Uterus (tissue), 4 donors: ENCODE results near the gene JAK2. TPM values are rescaled to one million over a fixed set of nuclear protein-coding genes. Genes with fewer than 3 reads are reported as not detected.

ENCODE experiments used
- DNase-seq, 2 donors: peaks; one replicate each; pipeline ENCODE4 v3.0.0-alpha.2; 2019 to 2020
- H3K27ac ChIP-seq, 2 donors: fragments of 200-600 bp; sonication (generic); 1 replicate in 1 of 2; 2 replicates in 1 of 2; pipeline ENCODE4 v1.5.1; 2016 to 2018
- H3K27me3 ChIP-seq, 2 donors: fragments of 200-600 bp; sonication (generic); one replicate each; pipeline ENCODE4 v1.5.1; 2018 to 2019; ENCODE audit warnings: control low read depth in 1 of 2
- H3K36me3 ChIP-seq, 2 donors: fragments of 200-600 bp; sonication (generic); one replicate each; pipeline ENCODE4 v1.5.1; 2019; ENCODE audit warnings: control low read depth in 1 of 2
- H3K4me1 ChIP-seq, 2 donors: fragments of 200-600 bp; sonication (generic); one replicate each; pipeline ENCODE4 v1.5.1; 2018 to 2019; ENCODE audit warnings: control low read depth in 1 of 2
- H3K4me3 ChIP-seq, 2 donors: fragments of 200-600 bp; sonication (generic); 1 replicate in 1 of 2; 2 replicates in 1 of 2; pipeline ENCODE4 v1.5.1; 2018 to 2019; ENCODE audit warnings: mild to moderate bottlenecking in 1 of 2
- H3K9me3 ChIP-seq, 2 donors: fragments of 200-600 bp; sonication (generic); one replicate each; pipeline ENCODE4 v1.5.1; 2019; ENCODE audit warnings: control low read depth in 1 of 2
- POLR2A ChIP-seq, 2 donors: fragments of 450-650 bp; IDR thresholded peaks; one replicate each; pipeline ENCODE4 v1.6.1; 2016; ENCODE audit warnings: antibody characterized with exemption in 2 of 2, mild to moderate bottlenecking in 1 of 2, moderate library complexity in 1 of 2
- intact Hi-C: fragments of 100-400 bp; cut with DNase I; formaldehyde crosslinking; loops from one replicate; pipeline ENCODE4 v1.15.1; 2023; ENCODE audit warnings: low total_unique reads
- total RNA-seq, 4 donors: library from RNA; depleted of rRNA in 3 of 4; stranded (reverse); fragments of >200 nt in 3 of 4; gene quantifications; one replicate each; pipeline versions ENCODE4 v1.1.0 to v1.2.4, GENCODE V29; 2014 to 2023
- TF ChIP-seq, protein P1 (sequence below), 4 experiments: fragments of 200-600 bp in 2 of 4; fragments of 450-650 bp in 2 of 4; sonication (generic) in 2 of 4; IDR thresholded peaks; one replicate each; pipeline ENCODE4 v1.5.1; 2016 to 2019; ENCODE audit warnings: antibody characterized with exemption in 4 of 4, mild to moderate bottlenecking in 2 of 4, moderate library complexity in 1 of 4
- donor health status: DM: yes; HTN: yes; CAD: no.

Gene JAK2
- total RNA-seq, 4 donors from 2014 or later = 12.8 to 47.1 (median 26.5) TPM

DNA sequence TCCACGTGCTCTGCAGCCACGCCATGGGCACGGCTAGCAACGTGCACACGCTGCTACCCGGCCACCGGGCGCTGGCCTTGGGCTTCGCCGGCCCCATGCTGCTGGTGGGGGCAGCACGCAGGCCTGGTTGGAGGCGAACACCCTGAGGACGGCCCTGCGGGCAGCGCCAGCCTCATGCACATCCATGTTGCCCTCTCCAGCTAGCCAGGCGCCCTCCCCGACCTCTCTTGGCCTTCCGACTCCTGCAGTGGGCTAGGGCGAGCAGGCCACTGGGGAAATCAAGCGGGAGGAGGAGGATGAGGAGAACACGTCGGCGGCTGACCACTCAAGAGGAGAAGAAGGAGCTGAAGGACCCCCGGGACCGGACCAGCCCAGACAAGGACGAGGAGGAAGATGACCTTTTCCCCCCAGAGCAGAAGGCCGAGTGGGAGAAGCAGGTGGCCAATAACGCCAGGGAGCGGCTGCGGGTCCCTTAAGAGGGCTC lies 127.1 kb downstream of the JAK2 start:
- intact Hi-C loops = no loop called here
- no peaks in the 10 kb centered on the region for H3K9me3 ChIP-seq
- no peak for TF ChIP-seq POLR2A (IDR thresholded peaks at IDR 0.05)
- TF ChIP-seq, protein P1, sequence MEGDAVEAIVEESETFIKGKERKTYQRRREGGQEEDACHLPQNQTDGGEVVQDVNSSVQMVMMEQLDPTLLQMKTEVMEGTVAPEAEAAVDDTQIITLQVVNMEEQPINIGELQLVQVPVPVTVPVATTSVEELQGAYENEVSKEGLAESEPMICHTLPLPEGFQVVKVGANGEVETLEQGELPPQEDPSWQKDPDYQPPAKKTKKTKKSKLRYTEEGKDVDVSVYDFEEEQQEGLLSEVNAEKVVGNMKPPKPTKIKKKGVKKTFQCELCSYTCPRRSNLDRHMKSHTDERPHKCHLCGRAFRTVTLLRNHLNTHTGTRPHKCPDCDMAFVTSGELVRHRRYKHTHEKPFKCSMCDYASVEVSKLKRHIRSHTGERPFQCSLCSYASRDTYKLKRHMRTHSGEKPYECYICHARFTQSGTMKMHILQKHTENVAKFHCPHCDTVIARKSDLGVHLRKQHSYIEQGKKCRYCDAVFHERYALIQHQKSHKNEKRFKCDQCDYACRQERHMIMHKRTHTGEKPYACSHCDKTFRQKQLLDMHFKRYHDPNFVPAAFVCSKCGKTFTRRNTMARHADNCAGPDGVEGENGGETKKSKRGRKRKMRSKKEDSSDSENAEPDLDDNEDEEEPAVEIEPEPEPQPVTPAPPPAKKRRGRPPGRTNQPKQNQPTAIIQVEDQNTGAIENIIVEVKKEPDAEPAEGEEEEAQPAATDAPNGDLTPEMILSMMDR (IDR thresholded peaks at IDR 0.05) = no peak
- H3K4me3 ChIP-seq = no peak overlapping the region
- no peaks in the 10 kb centered on the region for H3K4me1 ChIP-seq
- H3K36me3 ChIP-seq = no peaks in the 10 kb centered on the region
- DNase-seq = no peak
- no peak overlapping the region for H3K27ac ChIP-seq
- H3K27me3 ChIP-seq = no peaks in the 10 kb centered on the region

DNA sequence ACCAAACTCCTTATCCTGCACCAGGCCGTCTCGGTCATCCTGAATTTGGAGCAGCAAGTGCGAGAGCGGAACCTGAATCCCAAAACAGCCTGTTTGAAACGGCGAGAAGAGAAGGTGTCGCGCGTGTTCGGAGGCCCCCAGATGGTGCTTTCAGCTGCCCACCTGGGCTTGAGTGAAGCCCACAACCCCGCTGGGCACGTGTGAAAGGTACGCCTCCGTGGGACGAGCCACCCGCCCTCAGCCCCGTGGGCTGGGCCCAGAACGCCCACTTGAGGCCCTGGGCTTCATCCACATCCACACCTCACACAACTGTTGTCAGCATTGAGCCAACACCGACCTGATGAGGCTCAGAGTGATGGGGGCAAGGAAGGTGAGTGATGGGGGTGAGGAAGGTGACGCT lies 127.6 kb downstream of the JAK2 start:
- Histone ChIP-seq H3K36me3 (no peaks in the 10 kb centered on the region), H3K4me3 (no peak overlapping the region), H3K4me1 (no peaks in the 10 kb centered on the region), H3K27me3 (no peaks in the 10 kb centered on the region), H3K9me3 (no peaks in the 10 kb centered on the region), H3K27ac (no peak overlapping the region)
- intact Hi-C loops = no loop called here
- TF ChIP-seq, protein P1 (IDR thresholded peaks at IDR 0.05) = no peak
- no peak for TF ChIP-seq POLR2A (IDR thresholded peaks at IDR 0.05)
- no peak for DNase-seq

DNA sequence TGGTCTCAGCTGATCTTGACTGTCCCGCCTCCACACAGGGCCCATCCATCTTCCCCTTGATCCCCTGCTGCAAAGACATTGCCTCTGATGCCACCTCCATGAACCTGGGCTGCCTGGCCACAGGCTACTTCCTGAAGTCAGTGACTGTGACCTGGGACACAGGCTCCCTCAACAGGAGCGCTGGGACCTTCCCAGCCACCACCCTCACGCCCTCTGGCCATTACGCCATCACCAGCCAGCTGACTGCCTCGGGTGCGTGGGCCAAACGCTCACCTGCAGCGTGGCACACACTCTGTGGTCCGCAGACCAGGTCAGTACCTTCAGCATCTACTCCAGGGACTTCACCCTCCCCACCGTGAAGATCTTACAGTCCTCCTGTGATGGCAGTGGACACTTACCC lies 128.5 kb downstream of the JAK2 start:
- no peak for DNase-seq
- no peak overlapping the region for H3K27ac ChIP-seq
- H3K36me3 ChIP-seq = no peaks in the 10 kb centered on the region
- intact Hi-C loops = no loop called here
- H3K27me3 ChIP-seq = no peaks in the 10 kb centered on the region
- no peak overlapping the region for H3K4me3 ChIP-seq
- H3K9me3 ChIP-seq = no peaks in the 10 kb centered on the region
- TF ChIP-seq, protein P1 (IDR thresholded peaks at IDR 0.05) = no peak
- no peak for TF ChIP-seq POLR2A (IDR thresholded peaks at IDR 0.05)
- no peaks in the 10 kb centered on the region for H3K4me1 ChIP-seq

DNA sequence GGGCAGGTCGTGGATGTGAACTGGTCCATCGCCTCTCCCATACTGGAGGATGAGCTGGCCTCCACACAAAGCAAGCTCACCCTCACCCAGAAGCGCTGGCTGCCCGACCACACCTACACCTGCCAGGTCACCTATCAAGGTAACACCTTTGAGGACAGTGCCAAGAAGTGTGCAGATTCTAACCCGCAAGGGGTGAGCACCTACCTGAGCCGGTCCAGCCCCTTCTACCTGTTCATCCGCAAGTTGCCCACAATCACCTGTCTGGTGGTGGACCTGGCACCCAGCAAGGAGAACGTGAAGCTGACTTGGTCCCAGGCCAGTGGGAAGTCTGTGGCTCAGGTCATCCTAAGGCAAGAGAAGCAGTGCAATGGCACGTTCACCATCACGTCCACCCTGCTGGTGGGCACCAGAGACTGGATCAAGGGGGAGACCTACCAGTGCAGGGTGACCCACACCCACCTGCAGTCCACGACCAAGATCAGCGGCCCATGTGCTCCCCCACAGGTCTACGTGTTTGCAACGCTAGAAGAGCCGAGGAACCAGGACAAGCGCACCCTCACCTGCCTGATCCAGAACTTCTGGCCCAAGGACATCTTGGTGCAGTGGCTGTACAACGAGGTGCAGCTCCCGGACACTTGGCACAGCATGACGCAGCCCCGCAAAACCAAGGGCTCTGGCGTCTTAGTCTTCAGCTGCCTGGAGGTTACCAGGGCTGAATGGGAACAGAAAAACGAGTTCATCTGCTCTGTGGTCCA lies 129.1 kb downstream of the JAK2 start:
- intact Hi-C loops = no loop called here
- Histone ChIP-seq H3K4me1 (no peaks in the 10 kb centered on the region), H3K4me3 (no peak overlapping the region), H3K36me3 (no peaks in the 10 kb centered on the region), H3K27ac (no peak overlapping the region), H3K27me3 (no peaks in the 10 kb centered on the region), H3K9me3 (no peaks in the 10 kb centered on the region)
- TF ChIP-seq, protein P1 (IDR thresholded peaks at IDR 0.05) = no peak
- no peak for TF ChIP-seq POLR2A (IDR thresholded peaks at IDR 0.05)
- no peak for DNase-seq

DNA sequence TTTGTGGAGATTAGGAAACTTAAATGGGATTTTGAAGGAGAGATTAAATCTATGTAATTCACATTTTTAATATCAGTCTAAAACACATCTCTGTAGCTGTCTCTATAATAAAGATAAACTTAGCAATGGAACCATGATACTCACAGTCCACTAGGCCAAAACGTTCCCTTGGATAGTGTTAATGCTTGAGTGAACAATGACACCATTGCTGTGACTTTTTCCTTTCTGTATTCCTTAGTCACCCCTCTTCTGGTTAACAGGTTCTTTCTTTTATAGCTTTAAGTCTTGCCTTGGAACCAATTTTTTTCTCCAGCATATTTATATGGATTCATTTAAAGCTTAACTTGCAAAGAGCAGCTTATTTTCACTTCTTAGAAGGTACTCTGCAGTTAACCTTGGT lies 137.0 kb downstream of the JAK2 start:
- Histone ChIP-seq H3K27me3 (no peaks in the 10 kb centered on the region), H3K9me3 (no peaks in the 10 kb centered on the region), H3K4me3 (no peak overlapping the region), H3K36me3 (no peaks in the 10 kb centered on the region), H3K27ac (no peak overlapping the region), H3K4me1 (no peaks in the 10 kb centered on the region)
- intact Hi-C loops = no loop called here
- no peak for TF ChIP-seq POLR2A (IDR thresholded peaks at IDR 0.05)
- DNase-seq = no peak
